CD14-positive monocyte (primary cell): Measurements from ENCODE around the gene JPH2. TPM values are rescaled to one million over a fixed set of nuclear protein-coding genes. Genes with fewer than 3 reads are reported as not detected.
"Not testable (repeated sequence)": the region's sequence is repeated elsewhere in the genome, so short reads cannot be mapped to it uniquely, and the experiment has no call there.

Source experiments
- DNase-seq, 3 donors: peaks; one replicate each; pipeline ENCODE4 v3.0.0-alpha.2; 2011 to 2022
- H2AFZ ChIP-seq: 2 replicates; pipeline ENCODE4 v1.6.0; 2012; ENCODE audit warnings: mild to moderate bottlenecking, low read depth, low read length, inconsistent platforms; ENCODE audit not compliant: insufficient read depth, poor library complexity, severe bottlenecking
- H3K27ac ChIP-seq, 2 donors: 1 replicate in 1 of 2; 2 replicates in 1 of 2; pipeline ENCODE4 v1.5.1; 2012 to 2013; ENCODE audit warnings: low read length in 2 of 2, control low read depth in 1 of 2, inconsistent platforms in 1 of 2, low read depth in 1 of 2, mild to moderate bottlenecking in 1 of 2
- H3K27me3 ChIP-seq, 2 donors: one replicate each; pipeline versions ENCODE4 v1.6.0 to v1.6.1; 2011 to 2013; ENCODE audit warnings: low read length in 2 of 2; ENCODE audit not compliant: control insufficient read depth in 2 of 2, insufficient read depth in 2 of 2
- H3K36me3 ChIP-seq, 2 donors: replicated peaks in 1 of 2; 1 replicate in 1 of 2; 2 replicates in 1 of 2; pipeline versions ENCODE4 v1.5.1 to v1.6.1; 2012 to 2013; ENCODE audit warnings: low read length in 2 of 2, control low read depth in 1 of 2, inconsistent platforms in 1 of 2, mild to moderate bottlenecking in 1 of 2; ENCODE audit not compliant: insufficient read depth in 2 of 2, control insufficient read depth in 1 of 2
- H3K4me1 ChIP-seq, 2 donors: 1 replicate in 1 of 2; 2 replicates in 1 of 2; pipeline versions ENCODE4 v1.5.1 to v1.6.1; 2012 to 2013; ENCODE audit warnings: low read length in 2 of 2, control low read depth in 1 of 2, inconsistent platforms in 1 of 2, mild to moderate bottlenecking in 1 of 2, moderate library complexity in 1 of 2; ENCODE audit not compliant: insufficient read depth in 2 of 2, control insufficient read depth in 1 of 2
- H3K4me2 ChIP-seq: replicated peaks from 2 replicates; pipeline ENCODE3; 2012; ENCODE audit warnings: low read length, moderate library complexity, mild to moderate bottlenecking; ENCODE audit not compliant: poor library complexity, severe bottlenecking; ENCODE audit errors: extremely low read depth
- H3K4me3 ChIP-seq, 3 experiments: fragments of 200-600 bp in 1 of 3; sonication (generic) in 1 of 3; replicated peaks in 1 of 3; 1 replicate in 2 of 3; 2 replicates in 1 of 3; pipeline ENCODE4 v1.5.1; 2011 to 2013; ENCODE audit warnings: low read length in 3 of 3, mild to moderate bottlenecking in 3 of 3, control low read depth in 2 of 3, low read depth in 2 of 3, inconsistent platforms in 1 of 3, moderate library complexity in 1 of 3
- H3K79me2 ChIP-seq: 2 replicates; pipeline ENCODE4 v1.6.0; 2012; ENCODE audit warnings: mild to moderate bottlenecking, control low read depth, inconsistent platforms, low read length, moderate library complexity; ENCODE audit not compliant: insufficient read depth
- H3K9ac ChIP-seq: 2 replicates; pipeline ENCODE4 v1.6.0; 2017; ENCODE audit warnings: low read length, mild to moderate bottlenecking; ENCODE audit not compliant: insufficient read depth, poor library complexity, severe bottlenecking
- H3K9me3 ChIP-seq, 2 donors: replicated peaks in 1 of 2; 1 replicate in 1 of 2; 2 replicates in 1 of 2; pipeline versions ENCODE4 v1.5.1 to v1.6.1; 2012 to 2013; ENCODE audit warnings: low read length in 2 of 2, control low read depth in 1 of 2; ENCODE audit not compliant: control insufficient read depth in 1 of 2, insufficient read depth in 1 of 2
- H4K20me1 ChIP-seq: 2 replicates; pipeline ENCODE4 v1.6.0; 2012; ENCODE audit warnings: mild to moderate bottlenecking, low read length, control low read depth, moderate library complexity; ENCODE audit not compliant: insufficient read depth
- H3K27ac Mint-ChIP-seq, 7 donors: one replicate each; pipeline ENCODE4 v1.8.0; 2020; ENCODE audit warnings: mild to moderate bottlenecking in 7 of 7, mixed read lengths in 7 of 7, moderate library complexity in 6 of 7, inconsistent platforms in 2 of 7
- H3K27me3 Mint-ChIP-seq, 3 donors: one replicate each; pipeline ENCODE4 v1.8.0; 2021 to 2022; ENCODE audit warnings: low read depth in 3 of 3, mild to moderate bottlenecking in 3 of 3, mixed read lengths in 3 of 3, moderate library complexity in 3 of 3, inconsistent platforms in 1 of 3
- H3K36me3 Mint-ChIP-seq, 2 donors: one replicate each; pipeline ENCODE4 v1.8.0; 2020; ENCODE audit warnings: mixed read lengths in 2 of 2, inconsistent platforms in 1 of 2, mild to moderate bottlenecking in 1 of 2
- H3K4me1 Mint-ChIP-seq: one replicate; pipeline ENCODE4 v1.8.0; 2020; ENCODE audit warnings: mild to moderate bottlenecking, mixed read lengths
- H3K4me3 Mint-ChIP-seq, 2 donors: one replicate each; pipeline ENCODE4 v1.8.0; 2020; ENCODE audit warnings: mild to moderate bottlenecking in 2 of 2, mixed read lengths in 2 of 2, moderate library complexity in 1 of 2
- H3K9me3 Mint-ChIP-seq, 7 donors: one replicate each; pipeline ENCODE4 v1.8.0; 2020 to 2022; ENCODE audit warnings: mixed read lengths in 7 of 7, mild to moderate bottlenecking in 6 of 7, moderate library complexity in 6 of 7, inconsistent platforms in 2 of 7
- CTCF ChIP-seq: fragments of 200-600 bp; IDR thresholded peaks from one replicate; pipeline ENCODE4 v1.8.0; 2022; ENCODE audit warnings: antibody characterized with exemption, mild to moderate bottlenecking
- WGBS: methylation state at CpG from one replicate; pipeline ENCODE4 v1.1.5; 2013; ENCODE audit warnings: missing lambda C conversion rate; ENCODE audit not compliant: insufficient coverage; 5-methylcytosine and 5-hydroxymethylcytosine counted together
- intact Hi-C, 2 donors: fragments of 100-400 bp; cut with micrococcal nuclease; formaldehyde crosslinking; loops; one replicate each; pipeline versions ENCODE4 v1.15.0 to v1.15.1; 2023
- polyA plus RNA-seq, 3 donors: library from polyadenylated mRNA; depleted of rRNA in 1 of 3; unstranded in 2 of 3; stranded (reverse) in 1 of 3; fragments of 300-500 nt in 2 of 3; fragments of >200 nt in 1 of 3; fragmentation: Illumina TruSeq in 2 of 3; gene quantifications; 1 replicate in 2 of 3; 2 replicates in 1 of 3; pipeline ENCODE4 v1.2.3, GENCODE V29; 2012 to 2021

JPH2 gene
- polyA plus RNA-seq, 3 donors: not detected

GRCh38 chr20:44190197-44190852, 3.3 kb upstream of the JPH2 start:
- not testable (repeated sequence) for H4K20me1 ChIP-seq, H3K27ac ChIP-seq, H3K36me3 ChIP-seq, H3K4me3 ChIP-seq, H3K9ac ChIP-seq, H3K9me3 Mint-ChIP-seq, H3K4me2 ChIP-seq, H3K27ac Mint-ChIP-seq, H3K4me3 Mint-ChIP-seq, H3K36me3 Mint-ChIP-seq, H3K79me2 ChIP-seq, H2AFZ ChIP-seq
- intact Hi-C loops: loop anchor here in 1 of 2 donors (10.0 kb wide), 1 partner anchor 736 kb away; the partner anchor contains the start of gene SRSF6
- peaks cover 19 to 29% of the 10 kb centered on the region in 2 donors for H3K27me3 ChIP-seq
- WGBS: 30% methylated on average over 4 of the region's 15 CpGs
- peaks cover 4 to 11% of the 10 kb centered on the region in 2 donors for H3K4me1 ChIP-seq
- peak; percentile 33 to 41 (median 40) for DNase-seq
- TF ChIP-seq CTCF: peak; percentile 85
- Mint-ChIP-seq H3K4me1 (peaks cover 20% of the 10 kb centered on the region), H3K27me3 (peaks cover 32 to 41% (median 36%) of the 10 kb centered on the region in 3 donors)
- peaks cover 0 to 12% of the 10 kb centered on the region in 2 donors for H3K9me3 ChIP-seq

GRCh38 chr20:44188752-44189151, 1.8 kb upstream of the JPH2 start:
- Mint-ChIP-seq H3K9me3 (peaks cover 0 to 4% (median 0%) of the 10 kb centered on the region in 7 donors), H3K27me3 (peaks cover 32 to 48% (median 36%) of the 10 kb centered on the region in 3 donors), H3K27ac (peak overlapping the region in 1 of 7 donors; percentile 31), H3K36me3 (no peaks in the 10 kb centered on the region), H3K4me3 (no peak overlapping the region), H3K4me1 (peaks cover 20% of the 10 kb centered on the region)
- intact Hi-C loops: loop anchor here in 1 of 2 donors (10.0 kb wide), 1 partner anchor 74 kb away; no protein-coding TSS in a partner anchor
- no CpG with 5 or more reads among the region's 6 CpGs for WGBS
- H2AFZ ChIP-seq: no peak overlapping the region
- H3K9me3 ChIP-seq: peaks cover 0 to 12% of the 10 kb centered on the region in 2 donors
- no peaks in the 10 kb centered on the region for H3K79me2 ChIP-seq
- H3K36me3 ChIP-seq: no peaks in the 10 kb centered on the region
- peaks cover 4 to 11% of the 10 kb centered on the region in 2 donors for H3K4me1 ChIP-seq
- DNase-seq: peak; percentile 15 to 23 (median 19)
- H4K20me1 ChIP-seq: no peaks in the 10 kb centered on the region
- peak overlapping the region; percentile 4 for H3K9ac ChIP-seq
- TF ChIP-seq CTCF: no peak
- H3K4me3 ChIP-seq: no peak overlapping the region
- H3K27ac ChIP-seq: no peak overlapping the region
- H3K27me3 ChIP-seq: peaks cover 19 to 31% of the 10 kb centered on the region in 2 donors
- H3K4me2 ChIP-seq: no peak overlapping the region
